Fibroblast of skin of back (primary cell): ENCODE results near the gene TCF15.
"Not testable (repeated sequence)": the region's sequence is repeated elsewhere in the genome, so short reads cannot be mapped to it uniquely, and the experiment has no call there.

Experiments
- DNase-seq: peaks from one replicate; pipeline ENCODE4 v3.0.0-alpha.2; 2013

TCF15 gene

GRCh38 chr20:609371-609964 is 641 bp downstream of the TCF15 start:
- no peak for DNase-seq

GRCh38 chr20:608970-609369 is 1.1 kb downstream of the TCF15 start:
- no peak for DNase-seq

- no peak for DNase-seq
Observed at GRCh38 chr20:607476-607875, 2.6 kb downstream of the TCF15 start.

- DNase-seq: peak; percentile 9
Observed at GRCh38 chr20:605237-605636, 4.9 kb downstream of the TCF15 start.

- no peak for DNase-seq
Observed at GRCh38 chr20:603116-603640, 6.9 kb downstream of the TCF15 start.

- DNase-seq: no peak
Observed at GRCh38 chr20:602111-602970, 7.8 kb downstream of the TCF15 start.

GRCh38 chr20:600736-601135 is 9.4 kb downstream of the TCF15 start:
- DNase-seq: no peak

GRCh38 chr20:600141-600540 is 10.0 kb downstream of the TCF15 start:
- no peak for DNase-seq

GRCh38 chr20:598133-598850 is 11.8 kb downstream of the TCF15 start:
- DNase-seq: no peak

- no peak for DNase-seq
Observed at GRCh38 chr20:597560-597959, 12.5 kb downstream of the TCF15 start.

GRCh38 chr20:595330-596308 is 14.5 kb downstream of the TCF15 start:
- DNase-seq: no peak

GRCh38 chr20:592506-592905 is 17.6 kb downstream of the TCF15 start:
- no peak for DNase-seq

- no peak for DNase-seq
Observed at GRCh38 chr20:591941-592340, 18.2 kb downstream of the TCF15 start.

GRCh38 chr20:588932-589672 is 21.0 kb downstream of the TCF15 start:
- DNase-seq: no peak

- no peak for DNase-seq
Observed at GRCh38 chr20:588476-588875, 21.6 kb downstream of the TCF15 start.

GRCh38 chr20:584971-585301 is 25.2 kb downstream of the TCF15 start:
- DNase-seq: no peak

GRCh38 chr20:584161-584970 is 25.7 kb downstream of the TCF15 start:
- DNase-seq: no peak

GRCh38 chr20:582204-582603 is 27.9 kb downstream of the TCF15 start:
- DNase-seq: no peak

- not testable (repeated sequence) for DNase-seq
Observed at GRCh38 chr20:578940-579690, 31.0 kb downstream of the TCF15 start.
